CD8-positive, alpha-beta memory T cell (primary cell): ENCODE results near the gene LRIT3. TPM values are rescaled to one million over a fixed set of nuclear protein-coding genes. Genes with fewer than 3 reads are reported as not detected.

Experiments used
- CTCF ChIA-PET: fragments of 350-600 bp; sonication (Branson Sonifier 250); formaldehyde crosslinking; loops from one replicate; lab custom pipeline; 2021; ENCODE audit warnings: antibody characterized with exemption; lab: Charles Lee
- POLR2A ChIA-PET: fragments of 350-600 bp; sonication (Branson Sonifier 250); formaldehyde crosslinking; loops from one replicate; lab custom pipeline; 2021; ENCODE audit warnings: antibody characterized with exemption; lab: Charles Lee
- DNase-seq, 5 donors: peaks; one replicate each; pipeline versions ENCODE4 v3.0.0 to v3.0.0-alpha.2; 2020 to 2022; ENCODE audit warnings: mixed read lengths in 1 of 5
- H3K27ac ChIP-seq: one replicate; pipeline ENCODE4 v1.7.0; 2013; ENCODE audit warnings: low read depth, mild to moderate bottlenecking, low read length, moderate library complexity
- H3K27me3 ChIP-seq: 2 replicates; pipeline ENCODE4 v1.7.0; 2013; ENCODE audit warnings: low read length, mild to moderate bottlenecking; ENCODE audit not compliant: insufficient read depth, poor library complexity, severe bottlenecking
- H3K36me3 ChIP-seq: 2 replicates; pipeline ENCODE4 v1.7.0; 2013; ENCODE audit warnings: mild to moderate bottlenecking, low read length, moderate library complexity; ENCODE audit not compliant: insufficient read depth
- H3K4me1 ChIP-seq: 2 replicates; pipeline ENCODE4 v1.7.0; 2013; ENCODE audit warnings: mild to moderate bottlenecking, low read length, moderate library complexity; ENCODE audit not compliant: insufficient read depth
- H3K4me3 ChIP-seq: 2 replicates; pipeline ENCODE4 v1.7.0; 2013; ENCODE audit warnings: mild to moderate bottlenecking, low read length
- H3K9me3 ChIP-seq: 2 replicates; pipeline ENCODE4 v1.7.0; 2013; ENCODE audit warnings: mild to moderate bottlenecking, low read length
- H3K27ac Mint-ChIP-seq, 8 donors: one replicate each; pipeline ENCODE4 v1.8.0; 2020 to 2021; ENCODE audit warnings: mixed read lengths in 8 of 8, mild to moderate bottlenecking in 6 of 8, inconsistent platforms in 3 of 8, moderate library complexity in 3 of 8
- H3K27me3 Mint-ChIP-seq, 2 donors: one replicate each; pipeline ENCODE4 v1.8.0; 2020 to 2021; ENCODE audit warnings: mixed read lengths in 2 of 2, mild to moderate bottlenecking in 1 of 2, moderate library complexity in 1 of 2
- H3K36me3 Mint-ChIP-seq, 3 donors: one replicate each; pipeline ENCODE4 v1.8.0; 2020 to 2021; ENCODE audit warnings: mixed read lengths in 3 of 3, inconsistent platforms in 1 of 3, mild to moderate bottlenecking in 1 of 3
- H3K4me1 Mint-ChIP-seq, 3 donors: one replicate each; pipeline ENCODE4 v1.8.0; 2020 to 2021; ENCODE audit warnings: mixed read lengths in 3 of 3, inconsistent platforms in 1 of 3, mild to moderate bottlenecking in 1 of 3
- H3K4me3 Mint-ChIP-seq, 7 donors: one replicate each; pipeline ENCODE4 v1.8.0; 2020 to 2021; ENCODE audit warnings: mixed read lengths in 7 of 7, mild to moderate bottlenecking in 6 of 7, moderate library complexity in 4 of 7, inconsistent platforms in 2 of 7
- H3K9me3 Mint-ChIP-seq, 5 donors: one replicate each; pipeline ENCODE4 v1.8.0; 2020 to 2022; ENCODE audit warnings: mixed read lengths in 5 of 5, mild to moderate bottlenecking in 3 of 5, moderate library complexity in 2 of 5, inconsistent platforms in 1 of 5
- polyA plus RNA-seq: library from polyadenylated mRNA; unstranded; fragments of 300-500 nt; fragmentation: Illumina TruSeq; gene quantifications from one replicate; pipeline ENCODE4 v1.2.3, GENCODE V29; 2021
- total RNA-seq, 2 experiments: library from RNA; stranded (reverse); gene quantifications; one replicate each; pipeline ENCODE4 v1.2.3, GENCODE V29; 2021

LRIT3 gene
- total and polyA plus RNA-seq, 3 experiments from 2014 or later, result 0.20 to 0.24 TPM; not detected in 1

GRCh38 chr4:109886303-109886702, 38.4 kb downstream of the LRIT3 start:
- Histone ChIP-seq H3K36me3 (no peaks in the 10 kb centered on the region), H3K4me3 (no peak overlapping the region), H3K9me3 (no peaks in the 10 kb centered on the region), H3K27me3 (no peaks in the 10 kb centered on the region), H3K4me1 (no peaks in the 10 kb centered on the region), H3K27ac (no peak overlapping the region)
- CTCF ChIA-PET, result no interaction called here
- DNase-seq, result no peak
- H3K9me3 Mint-ChIP-seq, result no peaks in the 10 kb centered on the region
- H3K36me3 Mint-ChIP-seq, result no peaks in the 10 kb centered on the region
- no peak overlapping the region for H3K27ac Mint-ChIP-seq
- no peaks in the 10 kb centered on the region for H3K4me1 Mint-ChIP-seq
- H3K27me3 Mint-ChIP-seq, result peaks cover 2 to 4% of the 10 kb centered on the region in 2 donors
- H3K4me3 Mint-ChIP-seq, result no peak overlapping the region
- POLR2A ChIA-PET, result no interaction called here

GRCh38 chr4:109887071-109887470, 39.2 kb downstream of the LRIT3 start:
- H3K27me3 ChIP-seq, result no peaks in the 10 kb centered on the region
- H3K4me1 ChIP-seq, result no peaks in the 10 kb centered on the region
- Mint-ChIP-seq H3K27me3 (peaks cover 2 to 4% of the 10 kb centered on the region in 2 donors), H3K27ac (no peak overlapping the region), H3K4me1 (no peaks in the 10 kb centered on the region), H3K36me3 (no peaks in the 10 kb centered on the region), H3K9me3 (peaks cover 0 to under 1% (median 0%) of the 10 kb centered on the region in 5 donors), H3K4me3 (no peak overlapping the region)
- no peak for DNase-seq
- H3K9me3 ChIP-seq, result no peaks in the 10 kb centered on the region
- H3K4me3 ChIP-seq, result no peak overlapping the region
- no peak overlapping the region for H3K27ac ChIP-seq
- ChIA-PET CTCF (no interaction called here), POLR2A (no interaction called here)
- no peaks in the 10 kb centered on the region for H3K36me3 ChIP-seq

GRCh38 chr4:109890076-109890475, 42.2 kb downstream of the LRIT3 start:
- H3K4me3 Mint-ChIP-seq, result no peak overlapping the region
- ChIA-PET CTCF (no interaction called here), POLR2A (no interaction called here)
- no peaks in the 10 kb centered on the region for H3K36me3 Mint-ChIP-seq
- no peaks in the 10 kb centered on the region for H3K4me1 Mint-ChIP-seq
- H3K9me3 Mint-ChIP-seq, result peaks cover 0 to 1% (median 0%) of the 10 kb centered on the region in 5 donors
- no peaks in the 10 kb centered on the region for H3K27me3 Mint-ChIP-seq
- Histone ChIP-seq H3K4me3 (no peak overlapping the region), H3K27me3 (no peaks in the 10 kb centered on the region), H3K9me3 (no peaks in the 10 kb centered on the region), H3K27ac (no peak overlapping the region), H3K36me3 (no peaks in the 10 kb centered on the region), H3K4me1 (no peaks in the 10 kb centered on the region)
- no peak for DNase-seq
- H3K27ac Mint-ChIP-seq, result no peak overlapping the region

- peaks cover 0 to 6% (median 0%) of the 10 kb centered on the region in 5 donors for H3K9me3 Mint-ChIP-seq
- no peaks in the 10 kb centered on the region for H3K36me3 ChIP-seq
- ChIA-PET POLR2A (no interaction called here), CTCF (no interaction called here)
- H3K27me3 ChIP-seq, result no peaks in the 10 kb centered on the region
- peaks cover 11 to 47% of the 10 kb centered on the region in 2 donors for H3K27me3 Mint-ChIP-seq
- H3K27ac ChIP-seq, result no peak overlapping the region
- H3K4me1 ChIP-seq, result no peaks in the 10 kb centered on the region
- no peak overlapping the region for H3K27ac Mint-ChIP-seq
- H3K9me3 ChIP-seq, result no peaks in the 10 kb centered on the region
- no peak for DNase-seq
- H3K4me3 ChIP-seq, result no peak overlapping the region
- H3K4me3 Mint-ChIP-seq, result no peak overlapping the region
- no peaks in the 10 kb centered on the region for H3K4me1 Mint-ChIP-seq
- H3K36me3 Mint-ChIP-seq, result peaks cover 0 to 4% (median 1%) of the 10 kb centered on the region in 3 donors
These were observed 54.8 kb downstream of the LRIT3 start for GRCh38 chr4:109902559-109903251.

GRCh38 chr4:109908731-109909130, 60.8 kb downstream of the LRIT3 start:
- Mint-ChIP-seq H3K27ac (no peak overlapping the region), H3K36me3 (peaks cover 0 to 4% (median 1%) of the 10 kb centered on the region in 3 donors), H3K9me3 (peaks cover 0 to 6% (median 0%) of the 10 kb centered on the region in 5 donors), H3K27me3 (peaks cover 8 to 42% of the 10 kb centered on the region in 2 donors), H3K4me1 (no peaks in the 10 kb centered on the region), H3K4me3 (no peak overlapping the region)
- no peaks in the 10 kb centered on the region for H3K4me1 ChIP-seq
- POLR2A ChIA-PET, result no interaction called here
- H3K36me3 ChIP-seq, result no peaks in the 10 kb centered on the region
- CTCF ChIA-PET, result no interaction called here
- no peak for DNase-seq
- H3K9me3 ChIP-seq, result no peaks in the 10 kb centered on the region
- H3K27ac ChIP-seq, result no peak overlapping the region
- no peaks in the 10 kb centered on the region for H3K27me3 ChIP-seq
- no peak overlapping the region for H3K4me3 ChIP-seq

GRCh38 chr4:109910256-109910655, 62.3 kb downstream of the LRIT3 start:
- Mint-ChIP-seq H3K36me3 (peaks cover 0 to 3% (median 0%) of the 10 kb centered on the region in 3 donors), H3K27ac (no peak overlapping the region), H3K27me3 (peaks cover 8 to 45% of the 10 kb centered on the region in 2 donors), H3K9me3 (peaks cover 0 to 2% (median 0%) of the 10 kb centered on the region in 5 donors), H3K4me1 (no peaks in the 10 kb centered on the region), H3K4me3 (no peak overlapping the region)
- Histone ChIP-seq H3K36me3 (no peaks in the 10 kb centered on the region), H3K9me3 (no peaks in the 10 kb centered on the region), H3K4me1 (no peaks in the 10 kb centered on the region), H3K27ac (no peak overlapping the region), H3K4me3 (no peak overlapping the region), H3K27me3 (no peaks in the 10 kb centered on the region)
- CTCF ChIA-PET, result no interaction called here
- DNase-seq, result no peak
- POLR2A ChIA-PET, result no interaction called here

- Mint-ChIP-seq H3K4me3 (no peak within 1 kb of the TSS), H3K4me1 (no peaks in the 10 kb centered on the region), H3K9me3 (no peaks in the 10 kb centered on the region), H3K27me3 (peaks cover 3 to 45% of the 10 kb centered on the region in 2 donors), H3K36me3 (peaks cover 0 to 2% (median 0%) of the 10 kb centered on the region in 3 donors), H3K27ac (peak within 1 kb of the TSS in 1 of 8 donors; percentile 21)
- DNase-seq, result no peak
- CTCF ChIA-PET, result no interaction called here
- POLR2A ChIA-PET, result no interaction called here
- Histone ChIP-seq H3K9me3 (no peaks in the 10 kb centered on the region), H3K36me3 (no peaks in the 10 kb centered on the region), H3K4me1 (no peaks in the 10 kb centered on the region), H3K4me3 (no peak within 1 kb of the TSS), H3K27ac (no peak within 1 kb of the TSS), H3K27me3 (no peaks in the 10 kb centered on the region)
These were observed 65.0 kb downstream of the LRIT3 start, which contains the start of gene EGF for GRCh38 chr4:109912706-109913595. TSS of gene EGF (plus strand) at chr4:109912883. CDS start at chr4:109913336, 453 bp downstream.
